SK-N-SH (cell line): ENCODE data around the gene TAF5L.

Source experiments
- CTCF ChIP-seq: fragments of 200-600 bp; sonication (generic); IDR thresholded peaks from 2 replicates; pipeline ENCODE4 v1.6.1; 2017; ENCODE audit warnings: antibody characterized with exemption, mild to moderate bottlenecking, moderate library complexity
- EP300 ChIP-seq, 2 experiments: IDR thresholded peaks; 2 replicates each; pipeline versions ENCODE4 v1.4.0 to v1.6.1; 2012; ENCODE audit warnings: borderline replicate concordance in 1 of 2, low read depth in 1 of 2, low read length in 1 of 2
- EZH2phosphoT487 ChIP-seq: fragments of 200-600 bp; sonication (generic); IDR thresholded peaks from 2 replicates; pipeline ENCODE4 v1.6.1; 2017; ENCODE audit warnings: low read depth, mixed run types, mild to moderate bottlenecking, antibody characterized with exemption, moderate library complexity, borderline replicate concordance
- FOXM1 ChIP-seq: IDR thresholded peaks from 2 replicates; pipeline ENCODE4 v1.4.0; 2012; ENCODE audit warnings: low read depth, mild to moderate bottlenecking
- GABPA ChIP-seq: IDR thresholded peaks from 2 replicates; pipeline ENCODE4 v1.4.0; 2012; ENCODE audit warnings: low read depth, mild to moderate bottlenecking
- MAX ChIP-seq: IDR thresholded peaks from 2 replicates; pipeline ENCODE4 v1.4.0; 2012; ENCODE audit warnings: low read depth
- MXI1 ChIP-seq: IDR thresholded peaks from 2 replicates; pipeline ENCODE4 v1.6.1; 2012; ENCODE audit warnings: mild to moderate bottlenecking, low read depth, low read length, improper control_type of control experiment
- POLR2AphosphoS5 ChIP-seq: IDR thresholded peaks from 2 replicates; pipeline ENCODE4 v1.6.1; 2012; ENCODE audit warnings: low read depth, low read length
- RXRA ChIP-seq: IDR thresholded peaks from 2 replicates; pipeline ENCODE4 v1.4.0; 2012; ENCODE audit warnings: low read depth, mild to moderate bottlenecking, borderline replicate concordance
- USF2 ChIP-seq: fragments of 150-350 bp; IDR thresholded peaks from 2 replicates; pipeline ENCODE4 v1.6.1; 2017; ENCODE audit warnings: antibody characterized with exemption, low read length, low read depth, borderline replicate concordance
- ZBTB33 ChIP-seq: IDR thresholded peaks from 2 replicates; pipeline ENCODE4 v1.4.0; 2012; ENCODE audit warnings: low read depth, borderline replicate concordance

GRCh38 chr1:229603371-229604005 is 22.4 kb downstream of the TAF5L start:
- TF ChIP-seq MXI1 (no peak), ZBTB33 (no peak), USF2 (no peak), EP300 (IDR thresholded peaks at IDR 0.05; ENCODE audit: borderline replicate concordance in 1 of 2, low read depth in 1 of 2, low read length in 1 of 2) (no peak), CTCF (no peak), EZH2phosphoT487 (no peak), MAX (no peak), RXRA (no peak), POLR2AphosphoS5 (no peak), GABPA (no peak), FOXM1 (no peak)
